ENCODE results near the gene STRBP.

GRCh38 chr9:123093141-123093540 lies 175.2 kb downstream of the STRBP start:
- TF ChIP-seq CTCF (IDR thresholded peaks at IDR 0.05) (no peak), POLR2A (IDR thresholded peaks at IDR 0.05) (no peak)
